ENCODE results near the gene NTN3. TPM values are rescaled to one million over a fixed set of nuclear protein-coding genes. Genes with fewer than 3 reads are reported as not detected.

NTN3 gene
- total and polyA plus RNA-seq, 2 of the 8 experiments (the other 6 are each of a cell fraction or from before 2014, with no cell fraction given), result 0.30 to 0.34 TPM

- 94% methylated on average over 4 of the region's 6 CpGs; no CpG with 5 or more reads in 1 of the 2 experiments for WGBS, 2 experiments (ENCODE audit: extremely low coverage in 1 of 2, insufficient coverage in 1 of 2, insufficient read length in 1 of 2, insufficient replicate concordance in 2 of 2, low coverage in 1 of 2, low lambda C conversion rate in 2 of 2, missing lambda C conversion rate in 1 of 2)
- no peak for FAIRE-seq
- no peak for TF ChIP-seq KDM4A (IDR thresholded peaks at IDR 0.05; ENCODE audit: low read depth, low read length, severe bottlenecking)
- no peak for TF ChIP-seq TCF12 (IDR thresholded peaks at IDR 0.05; ENCODE audit: low read depth, low read length)
- no peak for TF ChIP-seq PHF8 (conservative IDR thresholded peaks at IDR 0.05; ENCODE audit: low read depth, low read length)
- no peak for TF ChIP-seq FOSL1 (IDR thresholded peaks at IDR 0.05; ENCODE audit: insufficient read depth, low read depth, low read length)
- no peak for TF ChIP-seq SAP30 (IDR thresholded peaks at IDR 0.05; ENCODE audit: insufficient read depth, insufficient replicate concordance, low read length)
- TF ChIP-seq CHD2 (IDR thresholded peaks at IDR 0.05; ENCODE audit: low read length), result no peak
- TF ChIP-seq SIN3A (conservative IDR thresholded peaks at IDR 0.05 in 1 of 2, IDR thresholded peaks at IDR 0.05 in 1 of 2; ENCODE audit: low read depth in 1 of 2, low read length in 2 of 2), result no peak
- TF ChIP-seq BCL11A (IDR thresholded peaks at IDR 0.05; ENCODE audit: low read depth in 2 of 2, low read length in 2 of 2), result no peak
- TF ChIP-seq TAF7 (optimal IDR thresholded peaks at IDR 0.05; ENCODE audit: borderline replicate concordance, low read depth, low read length), result no peak
- TF ChIP-seq SP4 (IDR thresholded peaks at IDR 0.05; ENCODE audit: low read length), result no peak
- TF ChIP-seq ATF3 (IDR thresholded peaks at IDR 0.05; ENCODE audit: insufficient read depth, low read depth, low read length), result no peak
- no peak for TF ChIP-seq BRCA1 (IDR thresholded peaks at IDR 0.05; ENCODE audit: low read depth, low read length)
These were observed 28.4 kb downstream of the NTN3 start for GRCh38 chr16:2499454-2499853.

More at GRCh38 chr16:2499454-2499853, 28.4 kb downstream of the NTN3 start:
- Histone ChIP-seq H4K5ac (ENCODE audit: insufficient read length, low read depth, low read length) (no peak overlapping the region), H3K56ac (replicated peaks; ENCODE audit: insufficient read length, low read depth, low read length) (no peak overlapping the region), H4K91ac (replicated peaks; ENCODE audit: insufficient read length, low read length) (no peak overlapping the region), H2BK15ac (ENCODE audit: low read length) (no peak overlapping the region), H3K9ac (replicated peaks in 1 of 4; ENCODE audit: extremely low read depth in 1 of 4, low read depth in 3 of 4, low read length in 3 of 4) (no peak overlapping the region), H3K79me1 (ENCODE audit: low read depth, low read length) (no peaks in the 10 kb centered on the region; the same call in 1 of the 2 replicates), H3K23me2 (ENCODE audit: low read depth, low read length) (no peaks in the 10 kb centered on the region), H2BK120ac (replicated peaks; ENCODE audit: low read depth, low read length) (no peak overlapping the region), H3K23ac (ENCODE audit: insufficient read length) (no peak overlapping the region), H3K14ac (ENCODE audit: insufficient read length) (no peak overlapping the region), H3K18ac (ENCODE audit: extremely low read depth, low read length) (no peak overlapping the region), H3K27ac (ENCODE audit: low read depth, low read length) (no peak overlapping the region), H3K4me3 (ENCODE audit: extremely low read depth in 1 of 4, insufficient read depth in 2 of 4, low read depth in 3 of 4, low read length in 4 of 4) (no peak overlapping the region), H3K4me2 (ENCODE audit: insufficient read depth in 1 of 2, low read depth in 2 of 2, low read length in 2 of 2) (no peak overlapping the region), H3K4ac (replicated peaks; ENCODE audit: insufficient read length, low read depth, low read length) (no peak overlapping the region), H4K8ac (ENCODE audit: extremely low read depth, insufficient read depth, low read length) (no peak overlapping the region), H4K20me1 (replicated peaks in 1 of 2; ENCODE audit: control insufficient read depth in 1 of 2, insufficient read depth in 2 of 2, low read length in 2 of 2) (peaks cover 2 to 4% of the 10 kb centered on the region in 2 experiments), H2BK20ac (ENCODE audit: low read length) (no peak overlapping the region), H3K27me3 (replicated peaks in 1 of 4; ENCODE audit: control insufficient read depth in 3 of 4, extremely low read depth in 1 of 4, insufficient read depth in 3 of 4, low read length in 3 of 4) (no peaks in the 10 kb centered on the region; a peak in 1 of 7 replicates), H3K79me2 (ENCODE audit: control insufficient read depth in 1 of 2, insufficient read depth in 2 of 2, low read length in 2 of 2) (no peaks in the 10 kb centered on the region), H3K4me1 (replicated peaks in 1 of 4; ENCODE audit: control insufficient read depth in 3 of 4, insufficient read depth in 4 of 4, low read length in 3 of 4) (peaks cover 0 to 16% (median 9%) of the 10 kb centered on the region in 4 experiments; a peak in 6 of 7 replicates), H2AK5ac (ENCODE audit: low read depth, low read length) (no peak overlapping the region), H2BK5ac (ENCODE audit: low read depth, low read length) (no peak overlapping the region), H2AFZ (ENCODE audit: low read length) (no peak overlapping the region), H2BK12ac (ENCODE audit: low read depth, low read length) (no peak overlapping the region), H3K9me3 (ENCODE audit: insufficient read depth in 2 of 2, low read depth in 1 of 2, low read length in 1 of 2) (no peaks in the 10 kb centered on the region), H3K36me3 (ENCODE audit: control insufficient read depth in 2 of 4, insufficient read depth in 4 of 4, low read length in 3 of 4) (peaks cover 0 to 15% (median 4%) of the 10 kb centered on the region in 4 experiments; a peak in 4 of 8 replicates)
- CTCF ChIA-PET (ENCODE audit: partially characterized antibody), result interaction anchor here (1.1 to 3.3 kb wide), 6 partner anchors 8 to 215 kb away, joined by 4 to 32 read pairs (median 4); no protein-coding TSS in a partner anchor
- POLR2A ChIA-PET (ENCODE audit: partially characterized antibody), result interaction anchor here (1.5 kb wide), 1 partner anchor 345 kb away, joined by 5 read pairs; no protein-coding TSS in a partner anchor
- DNase-seq (ENCODE audit: low read depth in 1 of 2, low spot score in 2 of 2), result no peak
